HepG2 (cell line): Measurements from ENCODE around the gene INO80B. TPM values are rescaled to one million over a fixed set of nuclear protein-coding genes. Genes with fewer than 3 reads are reported as not detected.

Experiments used
- ATF7-NPFF ChIP-seq: sonication (generic); formaldehyde crosslinking; IDR thresholded peaks from 2 replicates; pipeline ENCODE4 v1.8.1; 2023; ENCODE audit warnings: mild to moderate bottlenecking, low read depth, missing genetic modification reagents, moderate library complexity
- CENPT ChIP-seq: sonication (generic); formaldehyde crosslinking; IDR thresholded peaks from 2 replicates; pipeline ENCODE4 v1.8.0; 2022; ENCODE audit warnings: low read depth, mild to moderate bottlenecking, moderate library complexity, missing genetic modification reagents
- FOXO1 ChIP-seq: sonication (generic); formaldehyde crosslinking; IDR thresholded peaks from 2 replicates; pipeline ENCODE4 v1.4.0; 2020; ENCODE audit warnings: missing genetic modification reagents
- HOXA7 ChIP-seq: sonication (generic); formaldehyde crosslinking; IDR thresholded peaks from 2 replicates; pipeline ENCODE4 v1.8.1; 2022; ENCODE audit warnings: mild to moderate bottlenecking, missing genetic modification reagents, moderate library complexity
- KIAA2018 ChIP-seq: sonication (generic); formaldehyde crosslinking; IDR thresholded peaks from 2 replicates; pipeline ENCODE4 v1.5.0; 2020; ENCODE audit warnings: mild to moderate bottlenecking, missing genetic modification reagents, borderline replicate concordance
- NFYC ChIP-seq: IDR thresholded peaks from 2 replicates; pipeline ENCODE4 v1.6.1; 2016; ENCODE audit warnings: missing genetic modification reagents, missing compliant biosample characterization
- SMAD9 ChIP-seq: sonication (generic); formaldehyde crosslinking; IDR thresholded peaks from 2 replicates; pipeline ENCODE4 v1.5.1; 2020; ENCODE audit warnings: mild to moderate bottlenecking, missing genetic modification reagents
- SOX13 ChIP-seq, 3 experiments: fragments of 450-650 bp in 1 of 3; sonication (generic) in 1 of 3; formaldehyde crosslinking in 1 of 3; IDR thresholded peaks in 2 of 3; conservative IDR thresholded peaks in 1 of 3; 2 replicates each; pipeline versions ENCODE4 v1.5.0 to v1.6.1; 2016 to 2020; ENCODE audit warnings: antibody characterized with exemption in 1 of 3, mild to moderate bottlenecking in 1 of 3, missing compliant biosample characterization in 1 of 3, missing genetic modification reagents in 1 of 3, moderate library complexity in 1 of 3
- U2AF2 ChIP-seq: fragments of 200-400 bp; formaldehyde crosslinking; IDR thresholded peaks from 2 replicates; pipeline ENCODE4 v1.6.1; 2017; ENCODE audit warnings: low read depth, mild to moderate bottlenecking, low read length
- ZKSCAN1 ChIP-seq: fragments of 150-350 bp; IDR thresholded peaks from 2 replicates; pipeline ENCODE4 v1.6.1; 2014; ENCODE audit warnings: low read length
- ZNF326 ChIP-seq: sonication (generic); formaldehyde crosslinking; IDR thresholded peaks from 2 replicates; pipeline ENCODE4 v1.4.0; 2020; ENCODE audit warnings: missing genetic modification reagents, borderline replicate concordance
- ZNF34 ChIP-seq: sonication (generic); formaldehyde crosslinking; IDR thresholded peaks from 2 replicates; pipeline ENCODE4 v1.4.0; 2020; ENCODE audit warnings: mild to moderate bottlenecking, missing genetic modification reagents, borderline replicate concordance
- polyA plus RNA-seq, 8 experiments: library from polyadenylated mRNA; depleted of rRNA in 3 of 8; stranded (reverse) in 7 of 8; unstranded in 1 of 8; fragments of >200 nt; fragmentation: Illumina TruSeq in 4 of 8; extraction: Trizol in 4 of 8; gene quantifications; 2 replicates each; pipeline versions ENCODE4 v1.2.1 to v1.2.3, GENCODE V29; 2011 to 2016; ENCODE audit warnings: low read depth in 4 of 8, missing spikeins in 1 of 8, mixed read lengths in 1 of 8; ENCODE audit not compliant: insufficient read depth in 1 of 8
- total RNA-seq, 5 experiments: library from RNA; depleted of rRNA; stranded (reverse); fragments of >200 nt; fragmentation: Illumina TruSeq; extraction: Trizol; gene quantifications; 2 replicates each; pipeline ENCODE4 v1.2.3, GENCODE V29; 2016; ENCODE audit warnings: low read depth in 1 of 5
- TF ChIP-seq, protein P1 (sequence below): sonication (generic); formaldehyde crosslinking; IDR thresholded peaks from 2 replicates; pipeline ENCODE4 v1.4.0; 2020; ENCODE audit warnings: mild to moderate bottlenecking, missing genetic modification reagents
- TF ChIP-seq, protein P2 (sequence below): sonication (generic); formaldehyde crosslinking; IDR thresholded peaks from 2 replicates; pipeline ENCODE4 v1.4.0; 2020; ENCODE audit warnings: missing genetic modification reagents
- TF ChIP-seq, protein P3 (sequence below): sonication (generic); formaldehyde crosslinking; IDR thresholded peaks from 2 replicates; pipeline ENCODE4 v1.5.0; 2020; ENCODE audit warnings: missing genetic modification reagents

The INO80B gene
- total and polyA plus RNA-seq, 2 of the 13 experiments (the other 11 are each of a cell fraction or from before 2014, with no cell fraction given), result 6.2 to 14.5 TPM

- TF ChIP-seq SMAD9 (CRISPR knock-in tag) (no peak), ZKSCAN1 (no peak), ATF7-NPFF (CRISPR knock-in tag) (no peak), ZNF34 (CRISPR knock-in tag) (no peak), SOX13 (IDR thresholded peaks at IDR 0.05) (no peak), SOX13 (CRISPR knock-in tag; conservative IDR thresholded peaks at IDR 0.05 in 1 of 2, IDR thresholded peaks at IDR 0.05 in 1 of 2) (no peak), U2AF2 (no peak), HOXA7 (no peak), ZNF326 (CRISPR knock-in tag) (0 out of 2 replicates have a peak, but pooled peaks have one; percentile 14), CENPT (0 out of 2 replicates have a peak, but pooled peaks have one; percentile 36), FOXO1 (CRISPR knock-in tag) (no peak), NFYC (CRISPR knock-in tag) (no peak), KIAA2018 (CRISPR knock-in tag) (no peak)
- TF ChIP-seq, protein P1, sequence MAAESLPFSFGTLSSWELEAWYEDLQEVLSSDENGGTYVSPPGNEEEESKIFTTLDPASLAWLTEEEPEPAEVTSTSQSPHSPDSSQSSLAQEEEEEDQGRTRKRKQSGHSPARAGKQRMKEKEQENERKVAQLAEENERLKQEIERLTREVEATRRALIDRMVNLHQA (CRISPR knock-in tag), result no peak
- TF ChIP-seq, protein P2, sequence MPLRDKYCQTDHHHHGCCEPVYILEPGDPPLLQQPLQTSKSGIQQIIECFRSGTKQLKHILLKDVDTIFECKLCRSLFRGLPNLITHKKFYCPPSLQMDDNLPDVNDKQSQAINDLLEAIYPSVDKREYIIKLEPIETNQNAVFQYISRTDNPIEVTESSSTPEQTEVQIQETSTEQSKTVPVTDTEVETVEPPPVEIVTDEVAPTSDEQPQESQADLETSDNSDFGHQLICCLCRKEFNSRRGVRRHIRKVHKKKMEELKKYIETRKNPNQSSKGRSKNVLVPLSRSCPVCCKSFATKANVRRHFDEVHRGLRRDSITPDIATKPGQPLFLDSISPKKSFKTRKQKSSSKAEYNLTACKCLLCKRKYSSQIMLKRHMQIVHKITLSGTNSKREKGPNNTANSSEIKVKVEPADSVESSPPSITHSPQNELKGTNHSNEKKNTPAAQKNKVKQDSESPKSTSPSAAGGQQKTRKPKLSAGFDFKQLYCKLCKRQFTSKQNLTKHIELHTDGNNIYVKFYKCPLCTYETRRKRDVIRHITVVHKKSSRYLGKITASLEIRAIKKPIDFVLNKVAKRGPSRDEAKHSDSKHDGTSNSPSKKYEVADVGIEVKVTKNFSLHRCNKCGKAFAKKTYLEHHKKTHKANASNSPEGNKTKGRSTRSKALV (CRISPR knock-in tag), result no peak
- TF ChIP-seq, protein P3, sequence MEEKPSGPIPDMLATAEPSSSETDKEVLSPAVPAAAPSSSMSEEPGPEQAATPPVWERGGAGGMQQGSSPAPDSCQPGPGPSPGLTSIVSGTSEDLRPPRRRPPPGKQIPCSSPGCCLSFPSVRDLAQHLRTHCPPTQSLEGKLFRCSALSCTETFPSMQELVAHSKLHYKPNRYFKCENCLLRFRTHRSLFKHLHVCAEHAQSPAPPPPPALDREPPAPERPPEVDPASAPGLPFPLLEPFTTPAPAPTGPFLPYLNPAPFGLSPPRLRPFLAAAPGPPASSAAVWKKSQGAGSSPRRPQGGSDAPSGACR (CRISPR knock-in tag), result 0 out of 2 replicates have a peak, but pooled peaks have one; percentile 44
Observed at GRCh38 chr2:74501335-74502071, 46.6 kb downstream of the INO80B start (continued).
